Endothelial cell of umbilical vein (primary cell): ENCODE results near the gene MED1. TPM values are rescaled to one million over a fixed set of nuclear protein-coding genes. Genes with fewer than 3 reads are reported as not detected.

Source experiments
- BruUV-seq: library from RNA; stranded (reverse); fragments of 400-500 nt; replicated peaks from 2 replicates; lab custom pipeline; 2021; lab: Mats Ljungman, UMichigan
- CTCF ChIA-PET: fragments of 300-600, 350-600 bp; sonication (Branson Sonifier 250); formaldehyde crosslinking; loops from one replicate; lab custom pipeline; 2021; ENCODE audit warnings: antibody characterized with exemption, inconsistent platforms; lab: Charles Lee
- POLR2A ChIA-PET: fragments of 300-600, 350-600 bp; sonication (Branson Sonifier 250); formaldehyde crosslinking; loops from one replicate; lab custom pipeline; 2021; ENCODE audit warnings: antibody characterized with exemption, inconsistent platforms; lab: Charles Lee
- DNase-seq: peaks from one replicate; pipeline ENCODE4 v3.0.0-alpha.2; 2011; ENCODE audit warnings: low read depth, low spot score
- FAIRE-seq: peaks from 2 replicates; lab custom pipeline; 2011; peaks lifted over from hg19 to GRCh38; lab: Jason Lieb, UNC
- H2AFZ ChIP-seq: 2 replicates; pipeline ENCODE4 v1.6.0; 2012; ENCODE audit warnings: low read depth, low read length, control low read depth, inconsistent platforms
- H3K27ac ChIP-seq: 2 replicates; pipeline ENCODE4 v1.5.1; 2011; ENCODE audit warnings: low read depth, mild to moderate bottlenecking, control low read depth, low read length, moderate library complexity; ENCODE audit not compliant: insufficient read depth
- H3K27me3 ChIP-seq, 2 experiments: 2 replicates each; pipeline versions ENCODE4 v1.6.0 to v1.6.1; 2011; ENCODE audit warnings: low read length in 2 of 2, mixed read lengths in 1 of 2; ENCODE audit not compliant: control insufficient read depth in 2 of 2, insufficient read depth in 2 of 2
- H3K36me3 ChIP-seq, 2 experiments: 2 replicates in 1 of 2; 3 replicates in 1 of 2; pipeline ENCODE4 v1.5.1; 2011; ENCODE audit warnings: low read length in 2 of 2, mild to moderate bottlenecking in 1 of 2, moderate library complexity in 1 of 2; ENCODE audit not compliant: control insufficient read depth in 2 of 2, insufficient read depth in 2 of 2; ENCODE audit errors: extremely low read depth in 1 of 2
- H3K4me1 ChIP-seq: 3 replicates; pipeline ENCODE4 v1.5.1; 2011; ENCODE audit warnings: mild to moderate bottlenecking, low read length; ENCODE audit not compliant: control insufficient read depth, insufficient read depth; ENCODE audit errors: extremely low read depth
- H3K4me2 ChIP-seq: 2 replicates; pipeline ENCODE4 v1.6.1; 2011; ENCODE audit warnings: low read length, control low read depth, mixed read lengths; ENCODE audit not compliant: insufficient read depth
- H3K4me3 ChIP-seq, 3 experiments: fragments of 200-600 bp in 1 of 3; sonication (generic), shearing (Covaris generic) in 1 of 3; replicated peaks in 1 of 3; 2 replicates each; pipeline ENCODE4 v1.5.1; 2011 to 2016; ENCODE audit warnings: control low read depth in 3 of 3, low read length in 3 of 3, mild to moderate bottlenecking in 2 of 3, inconsistent platforms in 1 of 3, low read depth in 1 of 3, moderate library complexity in 1 of 3; ENCODE audit not compliant: insufficient read depth in 1 of 3
- H3K79me2 ChIP-seq: 2 replicates; pipeline ENCODE4 v1.6.0; 2012; ENCODE audit warnings: low read length, inconsistent platforms; ENCODE audit not compliant: control insufficient read depth, insufficient read depth
- H3K9ac ChIP-seq: replicated peaks from 2 replicates; pipeline ENCODE3; 2011; ENCODE audit warnings: low read length, control low read depth; ENCODE audit not compliant: insufficient read depth; ENCODE audit errors: extremely low read depth
- H3K9me1 ChIP-seq: replicated peaks from 3 replicates; pipeline ENCODE4 v1.6.0; 2011; ENCODE audit warnings: mild to moderate bottlenecking, low read length; ENCODE audit not compliant: control insufficient read depth, insufficient read depth; ENCODE audit errors: extremely low read depth
- H3K9me3 ChIP-seq: replicated peaks from 2 replicates; pipeline ENCODE4 v1.5.1; 2012; ENCODE audit warnings: low read length, inconsistent platforms; ENCODE audit not compliant: control insufficient read depth, insufficient read depth
- H4K20me1 ChIP-seq: replicated peaks from 2 replicates; pipeline ENCODE3; 2011; ENCODE audit warnings: mild to moderate bottlenecking, low read length; ENCODE audit not compliant: control insufficient read depth, insufficient read depth; ENCODE audit errors: extremely low read depth
- CTCF ChIP-seq, 2 donors: IDR thresholded peaks; 1 replicate in 1 of 2; 2 replicates in 1 of 2; pipeline ENCODE4 v1.5.1; 2011; ENCODE audit warnings: low read length in 2 of 2, mild to moderate bottlenecking in 2 of 2, moderate library complexity in 2 of 2, control low read depth in 1 of 2, inconsistent platforms in 1 of 2, low read depth in 1 of 2; ENCODE audit not compliant: insufficient read depth in 1 of 2; ENCODE audit errors: extremely low read depth in 1 of 2
- EZH2 ChIP-seq: IDR thresholded peaks from 2 replicates; pipeline ENCODE4 v1.6.1; 2012; ENCODE audit warnings: borderline replicate concordance, low read depth, mild to moderate bottlenecking, moderate library complexity, low read length, inconsistent platforms; ENCODE audit not compliant: severe bottlenecking
- FOS ChIP-seq: IDR thresholded peaks from 2 replicates; pipeline ENCODE4 v1.6.1; 2011; ENCODE audit warnings: mild to moderate bottlenecking, low read length, moderate library complexity, borderline replicate concordance; ENCODE audit not compliant: insufficient read depth
- GATA2 ChIP-seq: IDR thresholded peaks from 2 replicates; pipeline ENCODE4 v1.7.0; 2011; ENCODE audit warnings: low read depth, mild to moderate bottlenecking, moderate library complexity, mixed read lengths, low read length; ENCODE audit not compliant: insufficient read length, insufficient read depth
- JUN ChIP-seq: IDR thresholded peaks from 2 replicates; pipeline ENCODE4 v1.6.1; 2011; ENCODE audit warnings: borderline replicate concordance, low read depth; ENCODE audit not compliant: insufficient read length, insufficient read depth
- MAX ChIP-seq: IDR thresholded peaks from 2 replicates; pipeline ENCODE4 v1.6.1; 2011; ENCODE audit not compliant: insufficient read depth, insufficient read length
- MYC ChIP-seq: IDR thresholded peaks from one replicate; pipeline ENCODE4 v1.6.1; 2011; ENCODE audit warnings: mild to moderate bottlenecking, low read depth, low read length
- POLR2A ChIP-seq: IDR thresholded peaks from 2 replicates; pipeline ENCODE4 v1.6.1; 2012; ENCODE audit warnings: low read depth, mild to moderate bottlenecking, control low read depth, low read length
- POLR2AphosphoS5 ChIP-seq: IDR thresholded peaks from 2 replicates; pipeline ENCODE4 v1.6.1; 2012; ENCODE audit warnings: low read depth, mild to moderate bottlenecking, control low read depth, low read length, moderate library complexity; ENCODE audit not compliant: insufficient read depth
- dilution Hi-C: fragments of 300-500 bp; cut with MboI; formaldehyde crosslinking; loops from one replicate; pipeline ENCODE4 v1.15.0; 2019; ENCODE audit warnings: low sequenced_read_pairs; ENCODE audit not compliant: extremely low pct_ligation_motif_present
- intact Hi-C: fragments of 100-400 bp; cut with micrococcal nuclease; formaldehyde crosslinking; loops from one replicate; pipeline ENCODE4 v1.10.0; 2022
- polyA plus RNA-seq, 4 experiments: library from polyadenylated mRNA; depleted of rRNA in 3 of 4; stranded (reverse) in 3 of 4; unstranded in 1 of 4; fragments of >200 nt; gene quantifications; 2 replicates each; pipeline versions ENCODE4 v1.2.1 to v1.2.3, GENCODE V29; 2011 to 2012; ENCODE audit warnings: missing spikeins in 1 of 4
- total RNA-seq: library from RNA; stranded (reverse); gene quantifications from 2 replicates; pipeline ENCODE4 v1.2.3, GENCODE V29; 2021

MED1 gene
- total and polyA plus RNA-seq, 2 donors (not counting 3 experiments of a cell fraction or from before 2014, with no cell fraction given) = 19.8 to 46.2 TPM

- Histone ChIP-seq H3K4me2 (no peak overlapping the region), H3K27me3 (no peaks in the 10 kb centered on the region), H2AFZ (no peak overlapping the region), H3K9me3 (no peaks in the 10 kb centered on the region), H3K4me1 (no peaks in the 10 kb centered on the region), H4K20me1 (no peaks in the 10 kb centered on the region), H3K9ac (no peak overlapping the region), H3K27ac (no peak overlapping the region), H3K79me2 (no peaks in the 10 kb centered on the region), H3K4me3 (no peak overlapping the region), H3K9me1 (no peaks in the 10 kb centered on the region), H3K36me3 (peaks cover 30% of the 10 kb centered on the region in 2 experiments)
- intact Hi-C loops = no loop called here
- dilution Hi-C loops = no loop called here
- TF ChIP-seq MYC (no peak), EZH2 (no peak), MAX (no peak), GATA2 (no peak), POLR2A (no peak), JUN (no peak), CTCF (IDR thresholded peaks at IDR 0.05; ENCODE audit: extremely low read depth in 1 of 2, insufficient read depth in 1 of 2, low read depth in 1 of 2, low read length in 2 of 2) (no peak), FOS (no peak), POLR2AphosphoS5 (no peak)
- ChIA-PET CTCF (interaction anchor here (1.3 kb wide), 1 partner anchor 9 kb away, joined by 3 read pairs; no protein-coding TSS in a partner anchor), POLR2A (no interaction called here)
- DNase-seq (no peak), FAIRE-seq (no peak)
- BruUV-seq = no TSS peak
These were observed 40.8 kb downstream of the MED1 start for GRCh38 chr17:39410279-39410678.
